Measurements from ENCODE around the gene FOXD4L3.
"Not testable (repeated sequence)": the region's sequence is repeated elsewhere in the genome, so short reads cannot be mapped to it uniquely, and the experiment has no call there.

FOXD4L3 gene

DNA sequence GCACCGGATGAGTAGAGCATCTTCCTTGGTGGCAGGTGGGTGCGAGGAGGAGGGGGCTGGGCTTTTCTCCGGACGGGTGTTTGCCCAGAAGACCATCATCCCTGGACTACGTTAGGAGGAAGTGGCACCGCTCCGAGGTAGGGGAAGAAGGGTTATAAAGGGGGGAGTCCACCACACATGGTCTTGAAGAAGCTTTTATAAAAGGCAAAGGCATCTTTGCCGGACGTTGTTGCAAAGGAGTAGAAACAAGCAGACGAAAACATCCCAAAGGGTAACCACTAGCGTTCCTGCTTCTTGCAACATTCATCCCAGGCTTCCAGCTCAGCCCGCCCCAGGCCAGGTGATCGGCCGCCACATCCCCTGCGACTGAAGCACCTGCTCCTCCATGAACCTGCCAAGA is at the start of gene FOXD4L3:
TSS of gene FOXD4L3 (plus strand) at position 301 of the 400 bp plus-strand sequence. CDS start at position 386, 85 bp downstream.
- not testable (repeated sequence) for DNase-seq (ENCODE audit: low read depth)

DNA sequence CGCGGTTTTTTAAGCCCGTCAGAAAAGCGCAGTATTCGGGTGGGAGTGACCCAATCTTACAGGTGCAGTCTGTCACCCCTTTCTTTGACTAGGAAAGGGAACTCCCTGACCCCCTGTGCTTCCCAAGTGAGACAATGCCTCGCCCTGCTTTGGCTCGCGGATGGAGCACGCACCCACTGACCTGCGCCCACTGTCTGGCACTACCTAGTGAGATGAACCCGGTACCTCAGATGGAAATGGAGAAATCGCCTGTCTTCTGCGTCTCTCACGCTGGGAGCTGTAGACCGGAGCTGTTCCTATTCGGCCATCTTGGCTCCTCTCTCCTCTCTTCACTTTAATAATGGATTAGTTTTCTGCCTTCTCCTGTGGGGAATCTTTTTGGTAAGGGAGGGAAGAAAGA is 21.6 kb upstream of the FOXD4L3 start:
- DNase-seq (ENCODE audit: low read depth): not testable (repeated sequence)

DNA sequence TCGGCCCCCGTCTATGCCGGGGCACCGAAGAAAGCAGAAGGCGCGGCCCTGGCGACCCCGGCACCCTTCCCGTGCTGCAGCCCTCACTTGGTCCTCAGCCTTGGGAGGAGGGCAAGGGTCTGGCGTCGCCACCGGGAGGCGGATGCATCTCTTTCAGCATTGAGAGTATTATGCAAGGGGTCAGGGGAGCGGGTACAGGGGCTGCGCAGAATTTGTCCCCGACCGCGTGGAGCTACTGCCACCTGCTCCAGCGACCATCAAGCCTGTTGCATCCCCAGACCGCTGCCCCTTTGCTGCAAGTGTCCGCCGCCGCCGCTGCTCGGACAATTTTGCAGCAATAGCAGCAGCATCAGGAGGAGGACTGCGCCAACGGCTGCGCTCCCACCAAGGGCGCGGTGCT is 1.1 kb downstream of the FOXD4L3 start:
- not testable (repeated sequence) for DNase-seq (ENCODE audit: low read depth)

DNA sequence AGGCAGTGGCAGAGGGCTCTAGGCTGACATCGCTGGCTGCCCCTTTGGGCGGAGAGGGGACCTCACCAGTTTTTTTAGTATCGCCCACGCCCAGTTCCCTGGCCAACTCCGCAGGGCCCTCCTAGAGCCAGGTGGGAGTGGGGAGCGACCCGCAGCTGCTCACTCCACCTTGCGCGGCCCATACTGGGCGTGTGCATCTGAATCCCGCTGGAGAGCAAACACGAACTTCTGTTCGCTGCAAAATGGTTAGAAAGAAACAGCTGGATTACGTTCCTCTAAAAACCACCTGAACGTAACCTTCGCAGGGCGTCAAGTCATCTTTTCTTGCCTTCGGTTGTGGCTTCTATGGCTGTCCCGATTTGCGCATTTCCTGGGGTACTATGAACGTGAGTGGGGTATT is 1.5 kb downstream of the FOXD4L3 start:
- DNase-seq (ENCODE audit: low read depth): not testable (repeated sequence)

DNA sequence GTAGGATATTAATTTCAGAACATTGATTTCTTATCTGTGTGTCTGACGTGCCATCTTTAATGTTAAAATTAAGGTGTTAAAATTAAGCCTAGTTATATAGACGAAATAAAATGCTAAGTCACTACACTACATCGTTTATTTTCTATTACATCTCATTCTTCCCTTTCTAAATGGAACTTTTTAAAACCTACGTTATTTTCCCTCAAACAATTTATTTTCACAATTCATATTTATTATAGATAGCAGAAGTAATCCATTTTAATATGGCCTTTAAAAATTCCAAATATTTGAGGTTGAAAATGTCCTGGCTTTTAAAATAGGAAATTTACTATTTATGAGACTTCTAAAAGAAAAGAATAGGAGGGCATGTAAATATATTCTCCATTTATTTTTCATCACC is 2.1 kb downstream of the FOXD4L3 start:
- not testable (repeated sequence) for DNase-seq (ENCODE audit: low read depth)

DNA sequence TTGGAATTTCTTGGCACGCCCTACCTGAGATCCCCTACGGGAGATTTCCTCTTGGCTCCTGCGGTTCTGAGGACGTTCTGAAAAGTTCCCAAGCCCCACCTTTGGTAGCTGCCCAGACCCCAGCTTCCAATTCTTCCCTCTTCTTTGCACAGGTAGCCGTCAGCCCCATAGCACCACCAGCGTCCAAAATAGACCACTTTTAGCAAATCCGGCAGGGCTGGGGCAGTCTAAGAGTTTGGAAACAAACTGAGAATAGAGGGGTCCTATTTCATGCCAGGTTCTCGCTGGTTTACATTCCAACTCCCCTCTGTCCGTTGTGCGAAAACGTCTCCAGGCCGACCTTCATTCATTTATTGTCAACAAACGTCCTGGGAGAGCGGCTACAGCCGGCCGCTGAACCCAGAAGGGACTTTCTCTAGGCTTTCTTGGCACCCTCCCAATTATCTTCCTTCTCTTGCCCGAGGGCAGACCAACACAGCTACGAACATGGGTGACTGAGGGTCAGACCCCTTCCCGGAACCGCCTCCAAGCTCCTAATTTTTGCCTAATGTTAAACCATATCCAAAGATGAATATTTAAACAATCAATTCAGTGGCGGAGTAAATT is 3.1 kb downstream of the FOXD4L3 start:
- not testable (repeated sequence) for DNase-seq (ENCODE audit: low read depth)

DNA sequence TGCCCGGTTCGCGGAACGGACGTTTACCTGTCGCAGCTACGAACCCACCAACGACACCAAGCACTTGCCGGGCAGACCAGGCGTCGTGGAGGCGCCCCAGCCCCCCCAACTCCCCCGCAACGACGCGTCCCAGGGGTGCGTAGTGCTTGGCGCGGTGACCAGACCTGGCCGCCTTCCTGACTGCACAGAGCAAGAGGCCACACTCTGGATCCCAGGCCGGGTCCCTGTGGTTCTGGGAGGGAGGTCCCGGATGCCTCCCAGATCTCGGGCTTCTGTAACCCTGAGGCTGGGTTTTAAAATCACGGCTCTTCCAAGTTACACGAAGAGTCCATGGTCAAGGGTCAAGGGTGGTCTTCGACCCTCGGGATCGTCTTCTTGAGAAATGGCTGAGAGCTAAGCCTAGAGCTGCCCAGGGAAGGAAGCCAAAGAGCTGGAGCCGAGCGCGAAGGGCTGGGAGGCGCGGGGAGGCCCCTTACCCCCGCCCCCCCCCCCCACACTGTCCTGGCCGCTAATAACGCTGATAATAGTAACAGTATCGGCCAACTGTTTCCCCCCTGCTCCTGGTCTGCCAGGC is 3.8 kb downstream of the FOXD4L3 start:
- not testable (repeated sequence) for DNase-seq (ENCODE audit: low read depth)

DNA sequence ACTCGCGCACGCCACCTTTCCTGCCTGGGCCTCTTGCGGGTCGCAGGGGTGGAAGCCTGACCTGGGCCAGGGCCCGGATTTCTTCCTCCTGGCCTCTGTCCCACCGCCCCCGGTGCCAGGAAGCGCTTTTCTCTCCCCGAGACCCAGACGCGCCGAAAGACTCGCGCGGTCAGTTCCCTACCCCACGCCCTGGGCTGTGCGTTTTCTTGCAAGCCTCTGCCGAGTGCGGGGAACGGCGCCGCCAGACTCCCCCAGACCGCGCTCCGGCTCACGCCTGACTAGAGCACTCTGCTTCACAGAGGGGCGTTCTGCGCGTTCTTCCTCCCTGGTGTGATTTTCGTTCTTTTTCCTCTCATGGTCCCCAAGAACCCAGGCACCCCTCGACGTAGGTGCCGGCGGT is 4.5 kb downstream of the FOXD4L3 start:
- DNase-seq (ENCODE audit: low read depth): not testable (repeated sequence)

DNA sequence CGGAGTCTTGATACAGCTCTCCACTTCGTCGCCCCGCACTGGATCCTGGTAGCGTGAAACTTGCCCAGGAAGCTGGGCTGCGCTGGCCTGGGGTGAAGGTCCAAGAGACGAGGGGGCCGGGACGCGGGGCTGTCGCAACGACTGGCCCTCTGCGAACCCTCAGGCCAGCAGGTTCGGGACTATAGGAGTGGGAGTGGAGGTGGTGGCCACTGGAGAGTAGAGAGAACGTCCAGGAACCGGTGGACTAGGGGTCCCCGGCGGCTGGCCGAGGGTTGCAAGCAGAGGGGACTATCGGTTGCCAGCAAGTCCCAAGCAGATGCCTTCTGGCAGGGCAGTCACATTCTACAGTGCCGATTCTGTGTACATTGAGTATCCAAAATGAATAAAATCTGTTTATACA is 5.0 kb downstream of the FOXD4L3 start:
- not testable (repeated sequence) for DNase-seq (ENCODE audit: low read depth)

DNA sequence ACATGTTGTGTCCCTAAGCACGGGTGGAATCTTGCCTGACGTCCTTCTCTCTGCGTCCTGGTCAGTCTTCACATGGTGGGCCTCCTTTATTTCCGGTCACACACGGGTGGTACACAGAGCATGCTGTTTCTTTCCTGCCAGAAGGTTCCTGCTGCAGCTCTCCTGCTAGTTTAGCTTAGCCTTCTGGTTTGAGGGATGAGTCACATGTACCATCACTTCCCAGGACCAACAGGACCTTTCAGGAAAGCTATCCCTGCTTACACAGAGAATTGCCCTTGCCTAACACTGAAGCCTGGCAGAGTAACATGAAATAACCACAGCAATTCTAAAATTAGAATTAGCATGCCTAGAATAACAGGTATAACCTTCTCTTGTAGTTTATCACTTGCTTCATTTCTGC is 8.5 kb downstream of the FOXD4L3 start:
- not testable (repeated sequence) for DNase-seq (ENCODE audit: low read depth)

DNA sequence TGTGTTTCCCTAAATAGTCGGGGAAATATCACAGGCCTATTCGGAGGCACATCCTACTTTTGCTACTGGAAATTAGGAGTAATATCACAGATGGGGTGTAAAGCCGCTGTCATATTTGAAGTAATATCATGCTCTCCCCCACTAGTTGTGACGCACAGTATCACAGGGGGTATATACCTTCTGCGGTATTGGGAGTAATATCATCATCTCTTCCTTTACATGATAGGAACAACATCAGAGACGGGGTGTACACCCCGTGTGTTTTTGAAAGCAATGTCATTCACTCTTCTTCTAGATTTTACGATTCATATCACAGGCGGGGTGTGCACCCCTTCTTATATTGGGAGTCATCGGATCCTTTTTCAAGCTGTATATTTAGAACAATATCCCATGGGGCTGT is 15.5 kb downstream of the FOXD4L3 start:
- DNase-seq (ENCODE audit: low read depth): not testable (repeated sequence)

DNA sequence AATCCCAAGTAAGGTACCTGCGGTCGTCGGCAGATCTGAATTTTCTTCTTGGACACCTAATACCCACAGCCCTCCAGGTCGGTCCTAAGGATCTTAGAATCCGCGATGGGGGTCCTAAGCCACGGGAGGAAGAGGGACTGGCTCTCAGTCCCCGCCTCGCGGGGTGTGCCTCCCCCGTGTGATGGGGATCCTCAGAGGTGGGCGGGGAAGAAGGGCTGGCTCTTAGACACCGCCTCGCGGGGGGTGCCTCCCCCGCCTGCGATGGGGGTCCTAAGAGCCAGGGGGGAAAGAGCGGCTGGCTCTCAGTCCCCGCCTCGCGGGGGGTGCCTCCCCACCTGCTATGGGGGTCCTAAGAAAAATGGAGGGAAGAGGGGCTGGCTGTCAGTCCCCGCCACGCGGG is 21.1 kb downstream of the FOXD4L3 start:
- DNase-seq (ENCODE audit: low read depth): not testable (repeated sequence)

DNA sequence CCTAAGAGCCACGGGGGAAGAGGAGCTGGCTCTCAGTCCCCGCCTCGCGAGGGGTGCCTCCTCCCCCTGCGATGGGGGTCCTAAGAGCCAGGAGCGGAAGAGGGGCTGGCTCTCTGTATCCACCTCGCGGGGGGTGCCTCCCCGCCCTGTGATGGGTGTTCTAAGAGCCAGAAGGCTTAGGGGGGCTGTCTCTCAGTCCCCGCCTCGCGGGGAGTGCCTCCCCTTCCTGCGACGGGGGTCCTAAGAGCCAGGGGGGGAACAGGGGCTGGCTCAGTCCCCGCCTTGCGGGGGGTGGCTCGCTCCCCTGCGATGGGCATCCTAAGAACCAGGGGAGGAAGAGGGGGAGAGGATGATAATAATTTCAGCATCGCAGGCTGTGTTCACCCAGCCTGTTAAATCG is 21.9 kb downstream of the FOXD4L3 start:
- not testable (repeated sequence) for DNase-seq (ENCODE audit: low read depth)

DNA sequence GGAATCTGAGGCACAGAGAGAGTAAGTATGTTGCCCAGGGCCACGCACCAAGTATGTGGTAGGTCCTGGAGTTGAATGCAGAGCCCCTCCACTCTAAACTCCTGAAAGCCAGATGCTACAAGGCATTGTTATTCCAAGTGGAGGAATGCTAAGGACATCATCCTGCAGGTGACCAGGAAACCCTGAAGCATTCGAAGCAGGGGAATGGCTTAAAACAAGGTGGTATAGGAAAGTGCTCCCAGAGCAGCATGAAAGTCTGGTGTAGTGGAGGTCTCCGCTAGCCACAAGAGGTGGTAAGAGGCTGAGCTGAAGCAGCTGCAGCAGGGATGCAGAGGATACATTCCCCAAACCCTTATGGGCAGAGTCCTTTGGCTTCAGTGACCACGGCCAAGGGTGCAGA is 26.4 kb downstream of the FOXD4L3 start:
- DNase-seq (ENCODE audit: low read depth): not testable (repeated sequence)

DNA sequence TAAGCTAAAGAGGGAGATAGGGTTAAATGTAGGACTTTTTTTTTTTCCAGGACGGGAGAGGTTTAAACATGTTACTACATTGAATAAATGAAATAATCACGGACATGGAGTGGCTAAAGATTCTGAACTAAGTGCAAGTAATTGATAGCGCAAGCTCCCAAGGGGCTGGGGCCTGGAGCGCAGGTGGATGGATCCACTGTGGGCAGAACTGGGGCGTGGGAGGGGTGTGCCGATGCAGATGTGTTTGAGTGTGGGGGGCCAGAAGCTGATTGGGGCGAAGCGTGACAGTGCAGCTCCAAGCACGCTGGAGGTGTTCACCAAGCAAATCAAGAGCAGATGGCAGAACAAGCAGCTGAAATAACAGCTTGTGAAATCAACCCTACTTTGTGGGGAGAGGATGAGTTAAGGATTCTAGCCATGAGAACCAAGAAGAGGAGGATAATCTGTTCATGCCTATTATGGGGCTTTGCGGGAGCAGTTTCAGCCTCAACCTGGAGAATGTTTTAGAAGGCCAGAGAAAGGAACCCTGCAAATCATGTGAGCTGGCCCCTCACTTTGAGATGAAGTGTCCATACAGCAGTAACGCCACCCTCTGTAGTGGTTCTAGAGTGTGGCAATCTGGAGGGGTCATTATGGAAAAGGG is 28.0 kb downstream of the FOXD4L3 start:
- not testable (repeated sequence) for DNase-seq (ENCODE audit: low read depth)

DNA sequence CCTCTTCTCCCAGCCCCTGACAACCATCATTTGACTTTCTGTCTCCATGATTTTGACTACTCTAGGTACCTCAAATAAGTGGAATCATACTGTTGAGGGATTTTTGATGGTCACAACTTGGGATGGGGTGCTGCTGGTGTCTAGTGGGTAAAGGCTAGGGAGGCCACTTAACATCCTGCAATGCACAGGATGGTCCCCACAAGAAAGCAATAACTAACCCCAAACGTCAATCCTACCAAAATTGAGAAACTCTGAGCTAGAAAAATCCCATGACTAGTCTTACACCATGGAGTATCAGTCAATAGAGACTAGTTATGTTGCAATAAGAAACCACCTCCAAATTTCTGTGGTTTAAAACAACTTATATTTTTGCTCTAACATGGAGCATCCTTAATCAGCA is 29.5 kb downstream of the FOXD4L3 start:
- not testable (repeated sequence) for DNase-seq (ENCODE audit: low read depth)

DNA sequence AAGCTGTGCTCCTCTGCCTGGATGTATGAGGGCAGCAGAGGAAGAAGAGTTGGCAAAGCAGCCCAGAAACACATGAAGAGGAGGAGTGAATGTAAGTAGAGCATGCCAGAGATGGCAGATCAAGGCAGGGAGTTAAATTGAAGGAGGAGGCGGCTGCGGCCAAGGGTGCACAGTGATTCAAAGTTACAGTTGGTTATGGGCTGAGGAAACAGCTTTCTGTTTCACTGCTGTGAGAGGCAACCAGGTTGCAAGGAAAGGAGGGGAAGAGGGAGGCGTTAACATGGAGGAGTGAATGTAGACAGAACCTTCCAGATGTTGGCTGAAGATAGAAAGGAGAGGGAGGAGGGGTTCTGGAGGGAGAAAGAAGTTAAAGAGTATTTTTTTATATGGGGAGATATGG is 33.3 kb downstream of the FOXD4L3 start:
- not testable (repeated sequence) for DNase-seq (ENCODE audit: low read depth)

DNA sequence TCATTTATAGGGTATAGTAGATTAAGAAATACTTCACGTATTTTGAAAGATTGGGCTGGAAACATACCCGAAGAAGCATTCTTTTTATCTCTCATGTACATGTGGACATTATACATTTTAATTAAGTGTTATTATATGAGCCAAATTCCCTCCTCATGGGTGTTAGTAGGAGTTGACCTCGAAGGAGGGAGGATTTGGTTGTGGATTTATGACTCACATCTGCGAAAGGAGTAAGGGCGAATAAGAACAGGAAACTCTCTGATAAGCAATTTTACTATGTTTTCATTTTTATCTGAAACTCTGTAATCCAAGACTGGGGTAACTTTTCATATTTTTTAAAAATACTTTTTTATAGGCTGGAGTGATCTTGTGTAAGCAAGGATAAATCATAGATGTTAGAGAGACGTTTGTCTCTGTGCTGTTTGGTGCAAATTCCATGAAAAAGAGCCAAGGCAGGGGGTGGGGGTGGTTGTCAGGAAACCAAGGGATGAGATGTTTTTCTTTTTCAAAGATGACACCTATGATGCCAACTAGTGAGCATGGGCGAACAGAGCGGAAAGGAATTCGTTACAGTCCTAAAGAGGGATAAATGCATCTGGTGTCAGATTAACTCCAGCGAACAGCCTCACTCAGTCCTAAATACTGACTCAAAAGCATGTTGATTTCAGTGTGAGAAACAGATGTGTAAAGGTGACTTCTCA is 34.1 kb downstream of the FOXD4L3 start:
- DNase-seq (ENCODE audit: low read depth): not testable (repeated sequence)

DNA sequence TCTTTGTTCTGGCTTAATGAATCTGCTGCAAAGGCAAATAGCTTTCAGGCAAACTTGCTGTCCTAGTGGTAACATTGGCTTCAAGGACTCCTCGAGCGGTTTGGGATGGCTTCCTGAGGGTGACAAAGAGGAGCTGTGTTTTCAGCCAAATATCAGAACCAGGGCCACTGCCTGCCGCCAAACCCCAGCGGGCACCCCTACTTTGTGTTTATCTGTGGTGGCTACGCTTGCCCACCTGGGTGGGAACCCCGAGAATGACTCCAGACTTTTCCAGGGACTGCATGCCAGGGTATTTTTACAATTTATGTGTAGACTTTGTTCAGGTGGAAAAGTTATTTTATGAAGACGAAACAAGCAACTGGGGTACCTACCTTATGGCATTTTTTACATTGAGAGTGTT is 35.3 kb downstream of the FOXD4L3 start:
- DNase-seq (ENCODE audit: low read depth): not testable (repeated sequence)

DNA sequence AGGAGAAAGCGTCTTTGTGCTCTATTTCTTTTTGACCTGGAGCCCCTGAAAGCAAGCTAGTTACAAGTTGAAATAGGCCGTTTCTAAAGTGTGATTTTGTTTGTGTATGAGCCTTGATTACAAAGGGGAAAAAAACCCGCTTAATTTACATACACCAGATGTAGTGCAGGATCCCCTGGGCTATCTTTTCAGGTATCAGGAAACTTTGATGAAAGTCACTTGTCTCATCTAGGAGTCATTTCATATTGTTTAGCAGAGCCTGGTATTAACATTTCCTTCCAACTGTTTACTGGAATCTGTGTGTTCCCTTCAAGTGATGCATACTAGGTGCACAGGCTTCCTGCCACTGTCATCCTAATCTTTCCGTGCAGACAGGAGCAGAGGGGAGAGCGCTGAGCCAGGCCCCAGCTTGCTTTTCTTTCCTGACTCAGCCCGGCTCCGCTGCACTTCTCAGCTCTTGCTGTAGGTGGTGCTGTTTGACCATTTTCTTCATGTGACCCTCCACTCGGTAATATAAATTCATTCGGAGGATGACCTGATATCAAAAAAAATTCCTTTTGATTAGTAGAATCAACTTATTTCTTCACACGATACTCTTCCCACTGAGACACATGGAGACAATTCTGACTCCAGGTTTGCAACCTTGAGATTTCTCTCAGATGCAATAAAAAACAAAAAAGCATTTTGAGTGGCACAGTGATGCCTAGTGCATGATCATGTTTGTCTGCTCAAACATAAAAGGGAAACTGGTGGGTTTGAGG is 39.8 kb downstream of the FOXD4L3 start:
- not testable (repeated sequence) for DNase-seq (ENCODE audit: low read depth)

DNA sequence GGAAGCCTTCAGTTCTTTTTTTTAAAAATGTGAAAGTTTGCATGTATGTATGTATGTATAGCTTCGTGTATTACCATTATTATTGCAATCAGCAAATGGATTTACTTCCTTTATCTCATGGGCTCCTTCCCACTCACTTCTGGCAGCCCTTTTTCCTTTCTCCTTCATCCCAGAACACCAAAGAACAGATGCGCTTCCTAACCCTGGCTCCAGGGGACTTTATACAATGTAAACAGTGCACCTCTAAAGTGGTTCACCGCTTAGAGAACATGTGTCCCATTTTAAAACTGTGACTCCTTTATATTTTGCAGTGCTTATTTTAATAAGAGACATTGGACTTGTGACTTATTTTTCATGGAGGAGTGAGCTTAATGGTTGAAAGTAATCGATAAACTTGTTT is 40.6 kb downstream of the FOXD4L3 start:
- DNase-seq (ENCODE audit: low read depth): not testable (repeated sequence)

DNA sequence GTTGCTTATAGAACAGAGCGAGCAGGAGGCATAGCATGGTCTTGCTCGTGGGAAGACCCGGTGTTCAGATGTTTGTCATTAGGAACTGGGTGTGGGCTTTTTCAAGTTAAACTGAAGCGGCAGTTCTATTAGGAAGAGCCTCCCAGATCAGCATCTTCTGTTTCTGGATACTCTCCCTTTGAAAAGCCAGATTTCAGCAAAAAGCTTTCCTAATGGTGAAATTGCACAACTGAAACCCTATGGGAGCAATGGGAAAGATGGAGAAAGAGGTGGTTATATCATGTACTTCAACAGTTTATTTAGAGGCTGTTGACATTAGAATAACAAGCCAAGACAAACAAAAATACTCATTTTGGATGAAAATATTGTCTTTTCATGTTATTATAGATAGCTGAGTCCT is 41.3 kb downstream of the FOXD4L3 start:
- DNase-seq (ENCODE audit: low read depth): not testable (repeated sequence)

All from fibroblast of the conjunctiva (primary cell).